BJ (cell line): ENCODE data around the gene CNPY1. TPM values are rescaled to one million over a fixed set of nuclear protein-coding genes. Genes with fewer than 3 reads are reported as not detected.

ENCODE experiments used
- CTCF ChIA-PET: fragments of 350-600 bp; formaldehyde crosslinking; extraction: SDS; loops from one replicate; lab custom pipeline; 2021; ENCODE audit warnings: antibody characterized with exemption, inconsistent platforms; lab: Yijun Ruan, JAX
- POLR2A ChIA-PET: fragments of 300-600 bp; sonication (Branson Sonifier 250); formaldehyde crosslinking; extraction: SDS; loops from one replicate; lab custom pipeline; 2021; ENCODE audit warnings: antibody characterized with exemption; lab: Charles Lee
- DNase-seq: peaks from one replicate; pipeline ENCODE4 v3.0.0-alpha.2; 2011; ENCODE audit warnings: low read depth
- H3K27me3 ChIP-seq: 2 replicates; pipeline ENCODE4 v1.6.0; 2011; ENCODE audit warnings: low read length; ENCODE audit not compliant: control insufficient read depth, insufficient read depth
- H3K36me3 ChIP-seq: 2 replicates; pipeline ENCODE4 v1.5.1; 2011; ENCODE audit warnings: low read length; ENCODE audit not compliant: control insufficient read depth, insufficient read depth
- H3K4me3 ChIP-seq: 2 replicates; pipeline ENCODE4 v1.5.1; 2011; ENCODE audit warnings: low read depth, mild to moderate bottlenecking, control low read depth, low read length
- polyA plus RNA-seq: library from polyadenylated mRNA; depleted of rRNA; stranded (reverse); fragments of >200 nt; gene quantifications from 2 replicates; pipeline ENCODE4 v1.2.3, GENCODE V29; 2011
- TF ChIP-seq, protein P1 (sequence below): IDR thresholded peaks from 2 replicates; pipeline ENCODE4 v1.5.1; 2011; ENCODE audit warnings: low read depth, mild to moderate bottlenecking, control low read depth, inconsistent platforms, low read length, moderate library complexity; ENCODE audit not compliant: insufficient read depth

Gene CNPY1
- polyA plus RNA-seq, 1 experiment = not detected

DNA sequence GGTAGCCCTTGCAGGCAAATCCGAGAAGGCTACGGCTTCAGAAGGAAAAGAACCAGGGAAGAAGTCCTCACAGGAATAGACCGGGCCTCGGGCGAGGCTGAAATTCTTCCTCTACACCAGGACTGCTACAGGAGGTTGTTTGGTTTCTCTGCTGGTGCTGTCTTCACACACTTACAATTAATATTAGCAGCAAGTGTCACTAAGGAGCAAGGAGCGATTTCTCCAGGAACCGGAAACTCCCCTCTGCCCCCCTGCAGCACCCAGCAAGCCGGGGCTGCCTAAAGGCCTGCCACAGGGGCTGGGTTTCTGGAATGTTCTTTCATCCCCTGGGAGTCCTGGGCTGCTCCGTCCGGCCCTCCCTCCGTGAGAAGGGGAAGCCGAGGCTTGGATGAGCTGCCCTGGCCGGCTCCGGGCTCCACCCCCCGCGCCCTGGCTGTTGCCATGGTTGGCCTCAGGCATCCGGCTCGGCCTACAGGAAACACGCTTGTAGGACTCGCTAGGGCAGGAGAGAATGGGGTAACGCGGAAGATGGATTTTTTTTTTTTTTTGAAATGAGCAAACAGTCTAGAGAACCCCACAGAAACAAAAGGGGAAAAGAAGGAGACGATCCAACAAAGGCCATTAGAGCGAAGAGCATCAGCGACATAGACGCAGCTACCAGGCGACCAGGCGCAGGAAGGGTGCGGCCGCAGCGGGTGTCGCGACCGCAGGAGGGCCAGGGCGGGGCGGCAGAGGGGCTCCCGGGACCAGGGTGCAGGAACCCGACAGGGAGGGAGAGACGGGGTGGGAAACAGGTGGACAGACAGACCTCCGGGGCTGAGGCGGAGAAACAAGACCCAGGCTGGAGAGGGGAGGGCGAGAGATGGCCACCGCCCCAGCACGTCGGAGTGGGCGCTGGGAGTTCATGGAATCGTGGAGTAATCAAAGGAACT, 55.4 kb downstream of the CNPY1 start:
- peak overlapping the region; percentile 8 for H3K4me3 ChIP-seq
- no peaks in the 10 kb centered on the region for H3K36me3 ChIP-seq
- TF ChIP-seq, protein P1, sequence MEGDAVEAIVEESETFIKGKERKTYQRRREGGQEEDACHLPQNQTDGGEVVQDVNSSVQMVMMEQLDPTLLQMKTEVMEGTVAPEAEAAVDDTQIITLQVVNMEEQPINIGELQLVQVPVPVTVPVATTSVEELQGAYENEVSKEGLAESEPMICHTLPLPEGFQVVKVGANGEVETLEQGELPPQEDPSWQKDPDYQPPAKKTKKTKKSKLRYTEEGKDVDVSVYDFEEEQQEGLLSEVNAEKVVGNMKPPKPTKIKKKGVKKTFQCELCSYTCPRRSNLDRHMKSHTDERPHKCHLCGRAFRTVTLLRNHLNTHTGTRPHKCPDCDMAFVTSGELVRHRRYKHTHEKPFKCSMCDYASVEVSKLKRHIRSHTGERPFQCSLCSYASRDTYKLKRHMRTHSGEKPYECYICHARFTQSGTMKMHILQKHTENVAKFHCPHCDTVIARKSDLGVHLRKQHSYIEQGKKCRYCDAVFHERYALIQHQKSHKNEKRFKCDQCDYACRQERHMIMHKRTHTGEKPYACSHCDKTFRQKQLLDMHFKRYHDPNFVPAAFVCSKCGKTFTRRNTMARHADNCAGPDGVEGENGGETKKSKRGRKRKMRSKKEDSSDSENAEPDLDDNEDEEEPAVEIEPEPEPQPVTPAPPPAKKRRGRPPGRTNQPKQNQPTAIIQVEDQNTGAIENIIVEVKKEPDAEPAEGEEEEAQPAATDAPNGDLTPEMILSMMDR = no peak
- POLR2A ChIA-PET = no interaction called here
- no peaks in the 10 kb centered on the region for H3K27me3 ChIP-seq
- DNase-seq = no peak
- CTCF ChIA-PET = no interaction called here

DNA sequence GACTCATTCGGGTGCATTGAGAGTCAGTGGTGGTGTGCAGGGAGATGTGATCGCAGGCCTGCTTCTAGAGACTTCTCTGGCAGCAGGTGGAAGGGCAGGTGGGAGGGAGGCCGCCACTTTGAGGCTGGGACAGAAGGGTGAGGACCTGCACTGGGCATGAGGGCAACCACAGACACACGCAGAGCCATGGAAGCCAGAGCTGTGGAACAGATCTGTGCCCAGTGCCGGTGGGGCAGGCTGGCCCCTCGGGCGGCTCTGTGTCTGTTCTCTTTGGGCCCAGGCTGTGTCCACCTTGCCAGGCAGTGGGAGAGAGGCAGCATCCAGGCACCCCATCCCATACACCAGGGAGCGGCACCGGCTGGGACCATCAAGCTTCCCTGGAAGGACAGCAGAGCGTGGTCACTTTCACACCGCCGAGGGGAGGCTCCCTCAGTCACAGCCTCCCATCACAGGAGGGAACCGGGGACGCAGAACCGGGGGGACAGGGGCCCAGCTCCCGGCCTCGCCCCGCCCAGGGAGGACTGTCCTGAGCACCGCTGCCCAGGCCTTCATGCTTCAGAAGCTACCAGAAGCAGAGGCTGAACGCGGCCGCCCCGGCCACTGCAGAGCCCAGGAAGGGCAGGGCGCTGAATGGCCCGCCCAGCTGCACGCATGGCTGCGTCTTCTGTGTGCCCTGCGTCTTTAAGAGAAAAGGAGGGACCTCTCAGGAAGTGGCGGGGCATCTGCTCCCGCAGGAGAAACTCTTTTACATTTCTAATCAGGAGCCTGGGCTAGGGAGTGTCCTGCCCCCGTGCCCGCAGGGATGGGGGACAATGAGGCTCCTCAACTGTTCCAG, 56.3 kb downstream of the CNPY1 start:
- TF ChIP-seq, protein P1 = no peak
- Histone ChIP-seq H3K4me3 (no peak overlapping the region; the same call in 1 of the 2 replicates), H3K27me3 (no peaks in the 10 kb centered on the region), H3K36me3 (no peaks in the 10 kb centered on the region)
- ChIA-PET CTCF (no interaction called here), POLR2A (no interaction called here)
- no peak for DNase-seq

DNA sequence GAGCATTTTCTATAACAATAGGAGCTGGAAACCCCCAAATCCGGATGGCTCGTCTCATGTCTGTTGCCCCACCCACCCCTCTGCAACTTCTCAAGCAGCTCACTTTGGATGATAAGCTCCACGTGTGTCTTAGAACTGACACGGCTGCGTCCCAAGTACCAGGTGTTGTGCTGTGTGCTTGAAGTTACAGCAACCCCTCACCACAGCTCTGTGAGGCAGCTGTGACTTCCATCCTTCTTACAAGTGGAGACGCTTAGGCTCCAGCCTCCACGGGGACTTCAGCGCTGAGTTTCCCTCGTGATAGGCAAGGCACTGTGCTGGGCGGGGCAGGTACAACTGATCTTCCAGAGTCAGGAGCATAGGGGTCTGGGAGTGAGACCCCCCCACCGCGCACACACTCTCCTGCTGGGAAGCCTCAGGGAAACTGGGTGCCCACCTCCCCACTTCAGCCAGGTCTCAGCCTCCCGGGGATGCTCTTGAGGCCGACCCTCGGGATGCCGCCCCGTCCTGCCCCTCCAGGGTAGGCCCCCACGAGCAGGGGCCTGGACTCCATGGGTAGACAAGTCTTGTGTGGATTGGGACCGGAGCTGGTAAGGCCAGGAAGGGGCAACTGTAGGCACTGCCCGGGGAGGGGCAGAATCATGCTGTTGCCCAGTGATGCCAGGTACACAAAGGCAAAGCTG, 57.1 kb downstream of the CNPY1 start:
- DNase-seq = no peak
- H3K4me3 ChIP-seq = no peak overlapping the region
- TF ChIP-seq, protein P1 = no peak
- CTCF ChIA-PET = no interaction called here
- POLR2A ChIA-PET = no interaction called here
- no peaks in the 10 kb centered on the region for H3K27me3 ChIP-seq
- H3K36me3 ChIP-seq = no peaks in the 10 kb centered on the region

DNA sequence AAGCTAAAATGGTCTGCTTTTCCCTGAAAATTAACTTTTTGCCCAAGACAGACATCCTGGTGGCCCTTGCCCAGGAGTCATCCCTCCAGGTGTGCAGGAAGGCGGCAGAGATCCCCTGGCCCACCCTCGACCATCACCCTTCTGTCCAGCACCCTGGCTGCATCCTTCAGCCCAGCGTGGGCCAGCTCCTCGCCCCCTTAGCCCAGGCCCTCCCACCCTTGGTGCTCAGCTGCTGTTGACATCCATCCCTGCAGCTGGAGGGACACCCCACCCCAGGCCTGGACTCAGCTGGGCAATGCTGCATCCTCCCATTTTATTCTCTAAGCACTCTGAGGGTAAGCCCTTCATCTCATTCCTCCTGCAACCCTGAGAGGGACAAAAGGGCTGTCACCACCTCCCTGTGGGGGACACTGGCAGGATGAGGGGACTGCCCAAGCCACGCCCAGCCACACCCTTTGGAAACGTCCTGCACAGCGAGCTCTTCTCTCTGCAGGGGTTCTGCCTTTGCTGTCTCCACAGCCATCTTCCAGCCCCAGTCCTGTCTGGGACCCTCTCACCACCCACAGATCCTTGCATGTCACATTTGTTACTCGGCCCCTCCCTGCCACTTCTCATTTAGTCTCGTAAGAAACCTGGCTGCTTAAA, 57.8 kb downstream of the CNPY1 start:
- Histone ChIP-seq H3K4me3 (no peak overlapping the region), H3K36me3 (no peaks in the 10 kb centered on the region), H3K27me3 (no peaks in the 10 kb centered on the region)
- DNase-seq = no peak
- POLR2A ChIA-PET = no interaction called here
- CTCF ChIA-PET = no interaction called here
- TF ChIP-seq, protein P1 = no peak
